GM23338 (cell line): Measurements from ENCODE around the gene MFAP5. TPM values are rescaled to one million over a fixed set of nuclear protein-coding genes. Genes with fewer than 3 reads are reported as not detected.

Experiments
- ATAC-seq: fragments of 200-7000 bp; cut with Tn5 transposase; 3 replicates; pipeline ENCODE4 v1.9.1; 2020
- DNase-seq: peaks from one replicate; pipeline ENCODE4 v3.0.0-alpha.2; 2015; ENCODE audit warnings: low spot score
- H2AFZ ChIP-seq: fragments of 200-600 bp; sonication (generic); 2 replicates; pipeline ENCODE4 v1.8.0; 2016; ENCODE audit warnings: antibody characterized with exemption, mild to moderate bottlenecking, moderate library complexity
- H3F3A ChIP-seq: fragments of 200-600 bp; sonication (generic); replicated peaks from 2 replicates; pipeline ENCODE4 v1.8.0; 2017; ENCODE audit warnings: antibody characterized with exemption, mixed run types, low read depth
- H3K27ac ChIP-seq: fragments of 200-600 bp; sonication (generic); 2 replicates; pipeline ENCODE4 v1.6.1; 2016; ENCODE audit warnings: low read depth
- H3K27me3 ChIP-seq: fragments of 200-600 bp; sonication (generic); 2 replicates; pipeline ENCODE4 v1.8.0; 2016; ENCODE audit warnings: mild to moderate bottlenecking, mixed run types, moderate library complexity; ENCODE audit not compliant: insufficient read depth
- H3K36me3 ChIP-seq: fragments of 200-600 bp; sonication (generic); 2 replicates; pipeline ENCODE4 v1.8.0; 2016; ENCODE audit warnings: mild to moderate bottlenecking; ENCODE audit not compliant: insufficient read depth
- H3K4me1 ChIP-seq: fragments of 200-600 bp; sonication (generic); 2 replicates; pipeline ENCODE4 v1.8.0; 2016; ENCODE audit warnings: mild to moderate bottlenecking, moderate library complexity; ENCODE audit not compliant: insufficient read depth
- H3K4me2 ChIP-seq: fragments of 200-600 bp; sonication (generic); 2 replicates; pipeline ENCODE4 v1.7.1; 2017; ENCODE audit warnings: mixed run types
- H3K4me3 ChIP-seq: fragments of 200-600 bp; sonication (generic); 2 replicates; pipeline ENCODE4 v1.6.1; 2016; ENCODE audit warnings: mixed run types
- H3K79me2 ChIP-seq: fragments of 200-600 bp; sonication (generic); replicated peaks from 2 replicates; pipeline ENCODE4 v1.8.0; 2017; ENCODE audit warnings: mild to moderate bottlenecking; ENCODE audit not compliant: insufficient read depth
- H3K9me2 ChIP-seq: fragments of 200-600 bp; sonication (generic); 2 replicates; pipeline ENCODE4 v1.8.0; 2017; ENCODE audit not compliant: insufficient read depth
- H4K20me1 ChIP-seq: fragments of 200-600 bp; sonication (generic); replicated peaks from 2 replicates; pipeline ENCODE4 v1.8.0; 2017; ENCODE audit warnings: mild to moderate bottlenecking; ENCODE audit not compliant: insufficient read depth
- H3K27ac Mint-ChIP-seq: 2 replicates; pipeline ENCODE4 v1.8.0; 2020; ENCODE audit warnings: inconsistent platforms, mild to moderate bottlenecking, moderate library complexity, mixed read lengths
- H3K27me3 Mint-ChIP-seq: 3 replicates; pipeline ENCODE4 v1.8.0; 2022; ENCODE audit warnings: low read depth, mild to moderate bottlenecking, moderate library complexity, mixed read lengths, inconsistent platforms; ENCODE audit not compliant: insufficient read depth, poor library complexity
- H3K36me3 Mint-ChIP-seq: 3 replicates; pipeline ENCODE4 v1.8.0; 2021; ENCODE audit warnings: low read depth, mild to moderate bottlenecking, inconsistent platforms, moderate library complexity, mixed read lengths
- H3K4me1 Mint-ChIP-seq: 3 replicates; pipeline ENCODE4 v1.8.0; 2020; ENCODE audit warnings: mild to moderate bottlenecking, inconsistent platforms, mixed read lengths
- H3K4me3 Mint-ChIP-seq: 3 replicates; pipeline ENCODE4 v1.8.0; 2021; ENCODE audit warnings: moderate library complexity, mild to moderate bottlenecking, inconsistent platforms, mixed read lengths
- H3K9me3 Mint-ChIP-seq: 3 replicates; pipeline ENCODE4 v1.8.0; 2020; ENCODE audit warnings: moderate library complexity, mild to moderate bottlenecking, inconsistent platforms, mixed read lengths
- CREB1 ChIP-seq: fragments of 250-450 bp; sonication (Bioruptor Pico); IDR thresholded peaks from 2 replicates; pipeline ENCODE4 v1.5.0; 2020; ENCODE audit warnings: low read depth, mild to moderate bottlenecking, moderate library complexity
- CTCF ChIP-seq, 2 experiments: fragments of 200-600 bp in 1 of 2; sonication (generic) in 1 of 2; conservative IDR thresholded peaks; 2 replicates each; pipeline versions ENCODE4 v1.5.1 to v1.6.1; 2016 to 2017; ENCODE audit warnings: antibody characterized with exemption in 2 of 2, low read depth in 2 of 2, mild to moderate bottlenecking in 2 of 2, moderate library complexity in 1 of 2
- ETS1 ChIP-seq: IDR thresholded peaks from 2 replicates; pipeline ENCODE4 v1.6.1; 2016; ENCODE audit warnings: antibody characterized with exemption
- EZH2 ChIP-seq: fragments of 200-600 bp; sonication (generic); IDR thresholded peaks from one replicate; pipeline ENCODE4 v1.8.0; 2017; ENCODE audit warnings: antibody characterized with exemption, mild to moderate bottlenecking, low read depth; ENCODE audit not compliant: unreplicated experiment
- EZH2phosphoT487 ChIP-seq: fragments of 200-600 bp; sonication (generic); IDR thresholded peaks from one replicate; pipeline ENCODE4 v1.8.1; 2018; ENCODE audit warnings: antibody characterized with exemption; ENCODE audit not compliant: unreplicated experiment
- JUNB ChIP-seq: IDR thresholded peaks from one replicate; pipeline ENCODE4 v1.6.1; 2016; ENCODE audit warnings: antibody characterized with exemption; ENCODE audit not compliant: unreplicated experiment
- NANOG ChIP-seq: IDR thresholded peaks from 2 replicates; pipeline ENCODE4 v1.6.1; 2016; ENCODE audit warnings: antibody characterized with exemption, borderline replicate concordance
- POLR2AphosphoS5 ChIP-seq: IDR thresholded peaks from 2 replicates; pipeline ENCODE4 v1.6.1; 2016; ENCODE audit warnings: antibody characterized with exemption, low read depth
- REST ChIP-seq: IDR thresholded peaks from one replicate; pipeline ENCODE4 v1.6.1; 2018; ENCODE audit warnings: antibody characterized with exemption; ENCODE audit not compliant: unreplicated experiment
- STAT1 ChIP-seq: IDR thresholded peaks from one replicate; pipeline ENCODE4 v1.6.1; 2016; ENCODE audit warnings: antibody characterized with exemption; ENCODE audit not compliant: unreplicated experiment
- ZNF114 ChIP-seq: fragments of 250-450 bp; sonication (Bioruptor Pico); IDR thresholded peaks from 2 replicates; pipeline ENCODE4 v1.5.0; 2020; ENCODE audit warnings: mild to moderate bottlenecking, moderate library complexity
- ZNF331 ChIP-seq: fragments of 250-450 bp; sonication (Bioruptor Pico); IDR thresholded peaks from 2 replicates; pipeline ENCODE4 v1.5.0; 2020; ENCODE audit warnings: low read depth, mild to moderate bottlenecking, moderate library complexity
- ZNF462 ChIP-seq: fragments of 250-450 bp; sonication (Bioruptor Pico); IDR thresholded peaks from 2 replicates; pipeline ENCODE4 v1.5.0; 2020; ENCODE audit warnings: mild to moderate bottlenecking, moderate library complexity
- polyA plus RNA-seq: library from polyadenylated mRNA; unstranded; fragments of >200 nt; fragmentation: Nextera tagmentation; extraction: Ambion mirVana; gene quantifications from 2 replicates; pipeline ENCODE4 v1.2.1, GENCODE V29; 2016
- total RNA-seq: library from RNA; depleted of rRNA; stranded (reverse); fragments of >200 nt; shearing (Covaris generic); gene quantifications from 2 replicates; pipeline ENCODE4 v1.2.3, GENCODE V29; 2014

MFAP5 gene
- total and polyA plus RNA-seq, 2 experiments from 2014 or later = 0.68 to 0.90 TPM

- no peak for DNase-seq
- H3K27ac ChIP-seq = no peak overlapping the region
- TF ChIP-seq EZH2phosphoT487 (no peak), EZH2 (no peak), CREB1 (no peak), CTCF (conservative IDR thresholded peaks at IDR 0.05; ENCODE audit: low read depth in 2 of 2) (no peak), NANOG (no peak), STAT1 (no peak), ZNF462 (CRISPR knock-in tag) (no peak), ZNF114 (CRISPR knock-in tag) (no peak), REST (no peak), JUNB (no peak), ZNF331 (CRISPR knock-in tag) (no peak), ETS1 (no peak), POLR2AphosphoS5 (no peak)
- no peaks in the 10 kb centered on the region for H3K9me2 ChIP-seq
- 0 out of 2 replicates have a peak, but pooled peaks cover 4% of the 10 kb centered on the region for H3F3A ChIP-seq
- no peaks in the 10 kb centered on the region for H3K79me2 ChIP-seq
- H3K36me3 ChIP-seq = no peaks in the 10 kb centered on the region
- Mint-ChIP-seq H3K9me3 (no peaks in the 10 kb centered on the region), H3K4me1 (peaks cover 26% of the 10 kb centered on the region), H3K36me3 (no peaks in the 10 kb centered on the region), H3K27ac (no peak overlapping the region), H3K27me3 (peaks cover 4% of the 10 kb centered on the region), H3K4me3 (no peak overlapping the region)
- no peak for ATAC-seq
- no peaks in the 10 kb centered on the region for H4K20me1 ChIP-seq
- peaks cover 14% of the 10 kb centered on the region for H3K4me1 ChIP-seq
- no peaks in the 10 kb centered on the region for H3K27me3 ChIP-seq
- H3K4me2 ChIP-seq = no peak overlapping the region
- H2AFZ ChIP-seq = no peak overlapping the region
- no peak overlapping the region for H3K4me3 ChIP-seq
Observed at GRCh38 chr12:8606890-8607289, 55.7 kb downstream of the MFAP5 start.
